ENCODE measurements around the gene NRP1. TPM values are rescaled to one million over a fixed set of nuclear protein-coding genes. Genes with fewer than 3 reads are reported as not detected.

Gene NRP1
- total RNA-seq, 1 experiment from 2014 or later = 31.7 TPM

DNA sequence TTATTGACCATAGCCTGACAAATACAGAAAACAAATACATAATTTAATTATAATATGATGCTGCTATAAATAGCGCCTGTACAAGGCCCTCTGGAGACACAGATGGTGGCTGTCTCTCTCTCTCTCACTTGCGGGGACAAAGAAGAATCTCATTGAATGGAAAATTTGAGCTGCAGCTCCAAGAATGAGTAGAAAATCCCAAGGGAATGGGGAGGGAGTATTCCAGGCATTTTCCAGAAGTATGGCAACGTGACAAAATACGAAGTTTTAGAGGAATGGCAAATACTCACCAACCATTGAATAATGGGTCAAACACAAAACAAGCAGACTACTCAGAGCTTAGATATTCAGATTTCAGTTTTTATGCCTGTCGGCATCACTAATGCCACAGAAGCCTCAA, 179.9 kb downstream of the NRP1 start:
- DNase-seq (ENCODE audit: low spot score) = no peak
- ChIA-PET POLR2A (ENCODE audit: low non-redundant PET) (no interaction called here), CTCF (no interaction called here)
- no TSS peak for BruUV-seq (replicated peaks)
- TF ChIP-seq, protein P1, sequence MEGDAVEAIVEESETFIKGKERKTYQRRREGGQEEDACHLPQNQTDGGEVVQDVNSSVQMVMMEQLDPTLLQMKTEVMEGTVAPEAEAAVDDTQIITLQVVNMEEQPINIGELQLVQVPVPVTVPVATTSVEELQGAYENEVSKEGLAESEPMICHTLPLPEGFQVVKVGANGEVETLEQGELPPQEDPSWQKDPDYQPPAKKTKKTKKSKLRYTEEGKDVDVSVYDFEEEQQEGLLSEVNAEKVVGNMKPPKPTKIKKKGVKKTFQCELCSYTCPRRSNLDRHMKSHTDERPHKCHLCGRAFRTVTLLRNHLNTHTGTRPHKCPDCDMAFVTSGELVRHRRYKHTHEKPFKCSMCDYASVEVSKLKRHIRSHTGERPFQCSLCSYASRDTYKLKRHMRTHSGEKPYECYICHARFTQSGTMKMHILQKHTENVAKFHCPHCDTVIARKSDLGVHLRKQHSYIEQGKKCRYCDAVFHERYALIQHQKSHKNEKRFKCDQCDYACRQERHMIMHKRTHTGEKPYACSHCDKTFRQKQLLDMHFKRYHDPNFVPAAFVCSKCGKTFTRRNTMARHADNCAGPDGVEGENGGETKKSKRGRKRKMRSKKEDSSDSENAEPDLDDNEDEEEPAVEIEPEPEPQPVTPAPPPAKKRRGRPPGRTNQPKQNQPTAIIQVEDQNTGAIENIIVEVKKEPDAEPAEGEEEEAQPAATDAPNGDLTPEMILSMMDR (conservative IDR thresholded peaks at IDR 0.05; ENCODE audit: low read depth, low read length) = no peak
- TF ChIP-seq EZH2 (IDR thresholded peaks at IDR 0.05; ENCODE audit: borderline replicate concordance, low read depth, low read length, poor library complexity, severe bottlenecking) = no peak
- H3K36me3 ChIP-seq (ENCODE audit: insufficient read depth, low read length, poor library complexity, severe bottlenecking) = no peaks in the 10 kb centered on the region
- H3K4me3 ChIP-seq (ENCODE audit: low read depth, low read length, poor library complexity, severe bottlenecking) = no peak overlapping the region
- no peak overlapping the region for H3K27ac ChIP-seq (ENCODE audit: low read depth, low read length, poor library complexity, severe bottlenecking)
- no peaks in the 10 kb centered on the region for H3K27me3 ChIP-seq (replicated peaks; ENCODE audit: insufficient read depth, low read depth, low read length, poor library complexity)
- no peaks in the 10 kb centered on the region for H3K9me3 ChIP-seq (ENCODE audit: low read depth, low read length, poor library complexity, severe bottlenecking)
- peaks cover 24% of the 10 kb centered on the region for H3K4me1 ChIP-seq (ENCODE audit: insufficient read depth, low read length, poor library complexity, severe bottlenecking)
- intact Hi-C loops (cut with micrococcal nuclease; ENCODE audit: unreplicated experiment) = no loop called here

DNA sequence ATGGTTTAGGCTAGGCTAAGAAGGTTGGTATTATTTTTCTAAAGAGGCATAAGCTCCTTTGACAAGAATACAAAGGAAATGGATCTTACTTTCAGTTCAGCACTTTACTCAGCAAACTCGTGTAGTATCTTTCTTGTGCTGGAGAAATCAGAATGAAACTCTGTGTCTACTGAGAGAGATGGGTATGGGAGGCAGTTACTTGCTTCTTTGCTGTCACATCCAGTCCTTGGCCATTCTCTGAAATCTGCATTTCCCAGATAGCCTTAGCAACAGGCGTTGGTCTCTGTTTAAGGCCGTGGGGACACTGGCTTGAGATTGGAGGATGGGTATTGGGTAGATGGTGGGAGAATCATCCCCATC, 180.5 kb downstream of the NRP1 start:
- peaks cover 20% of the 10 kb centered on the region for H3K4me1 ChIP-seq (ENCODE audit: insufficient read depth, low read length, poor library complexity, severe bottlenecking)
- intact Hi-C loops (cut with micrococcal nuclease; ENCODE audit: unreplicated experiment) = no loop called here
- H3K27ac ChIP-seq (ENCODE audit: low read depth, low read length, poor library complexity, severe bottlenecking) = no peak overlapping the region
- BruUV-seq (replicated peaks) = no TSS peak
- no peaks in the 10 kb centered on the region for H3K9me3 ChIP-seq (ENCODE audit: low read depth, low read length, poor library complexity, severe bottlenecking)
- POLR2A ChIA-PET (ENCODE audit: low non-redundant PET) = no interaction called here
- TF ChIP-seq, protein P1 (conservative IDR thresholded peaks at IDR 0.05; ENCODE audit: low read depth, low read length) = no peak
- no peak for TF ChIP-seq EZH2 (IDR thresholded peaks at IDR 0.05; ENCODE audit: borderline replicate concordance, low read depth, low read length, poor library complexity, severe bottlenecking)
- H3K36me3 ChIP-seq (ENCODE audit: insufficient read depth, low read length, poor library complexity, severe bottlenecking) = no peaks in the 10 kb centered on the region
- no peaks in the 10 kb centered on the region for H3K27me3 ChIP-seq (replicated peaks; ENCODE audit: insufficient read depth, low read depth, low read length, poor library complexity)
- no peak for DNase-seq (ENCODE audit: low spot score)
- CTCF ChIA-PET = no interaction called here
- H3K4me3 ChIP-seq (ENCODE audit: low read depth, low read length, poor library complexity, severe bottlenecking) = no peak overlapping the region

DNA sequence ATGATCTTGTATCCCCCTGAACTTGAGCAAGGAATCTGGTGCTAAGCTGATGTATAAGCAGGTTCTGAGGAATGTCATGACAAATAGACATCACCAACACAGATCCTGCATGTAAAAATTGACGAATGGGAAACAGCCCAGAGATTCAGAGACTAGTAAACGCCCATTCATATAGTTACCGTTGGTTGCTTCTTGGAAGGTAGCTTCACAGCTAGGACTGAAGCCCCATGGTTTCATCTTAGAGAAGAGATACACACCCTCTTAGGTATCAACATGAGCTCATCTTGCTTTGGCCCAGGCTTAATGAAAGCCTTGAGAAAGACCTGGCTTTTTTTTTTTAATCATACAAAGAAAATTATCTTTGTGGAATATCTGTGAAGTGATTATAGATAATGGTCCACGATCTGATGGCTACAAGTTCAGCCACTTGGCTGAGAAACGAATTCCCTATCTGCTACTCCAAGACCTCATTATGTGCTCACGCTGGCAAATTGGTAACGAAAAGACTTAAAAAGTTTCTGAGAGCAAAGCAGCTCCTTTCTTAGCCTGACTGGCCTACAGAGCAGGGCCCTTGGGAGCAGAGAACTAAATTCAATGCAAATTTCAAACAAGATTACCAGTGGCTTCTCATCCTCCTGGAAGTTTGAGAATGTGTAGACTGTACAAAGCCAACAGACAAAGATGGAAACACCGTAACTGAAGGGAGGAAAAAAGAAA, 181.1 kb downstream of the NRP1 start:
- TF ChIP-seq EZH2 (IDR thresholded peaks at IDR 0.05; ENCODE audit: borderline replicate concordance, low read depth, low read length, poor library complexity, severe bottlenecking) = no peak
- TF ChIP-seq, protein P1 (conservative IDR thresholded peaks at IDR 0.05; ENCODE audit: low read depth, low read length) = no peak
- ChIA-PET CTCF (no interaction called here), POLR2A (ENCODE audit: low non-redundant PET) (interaction anchor here (0.6 to 0.7 kb wide), 2 partner anchors 10 to 808 kb away, joined by 4 to 9 read pairs; no protein-coding TSS in a partner anchor)
- Histone ChIP-seq H3K36me3 (ENCODE audit: insufficient read depth, low read length, poor library complexity, severe bottlenecking) (no peaks in the 10 kb centered on the region), H3K9me3 (ENCODE audit: low read depth, low read length, poor library complexity, severe bottlenecking) (no peaks in the 10 kb centered on the region), H3K4me3 (ENCODE audit: low read depth, low read length, poor library complexity, severe bottlenecking) (no peak overlapping the region), H3K27ac (ENCODE audit: low read depth, low read length, poor library complexity, severe bottlenecking) (no peak overlapping the region), H3K4me1 (ENCODE audit: insufficient read depth, low read length, poor library complexity, severe bottlenecking) (peaks cover 20% of the 10 kb centered on the region), H3K27me3 (replicated peaks; ENCODE audit: insufficient read depth, low read depth, low read length, poor library complexity) (no peaks in the 10 kb centered on the region)
- DNase-seq (ENCODE audit: low spot score) = no peak
- intact Hi-C loops (cut with micrococcal nuclease; ENCODE audit: unreplicated experiment) = no loop called here
- BruUV-seq (replicated peaks) = no TSS peak
